HuH-7 (cell line): ENCODE results near the gene CACNA1A.

Experiments
- DNase-seq: peaks from one replicate; pipeline ENCODE4 v3.0.0; 2011; ENCODE audit warnings: low spot score

The CACNA1A gene

DNA sequence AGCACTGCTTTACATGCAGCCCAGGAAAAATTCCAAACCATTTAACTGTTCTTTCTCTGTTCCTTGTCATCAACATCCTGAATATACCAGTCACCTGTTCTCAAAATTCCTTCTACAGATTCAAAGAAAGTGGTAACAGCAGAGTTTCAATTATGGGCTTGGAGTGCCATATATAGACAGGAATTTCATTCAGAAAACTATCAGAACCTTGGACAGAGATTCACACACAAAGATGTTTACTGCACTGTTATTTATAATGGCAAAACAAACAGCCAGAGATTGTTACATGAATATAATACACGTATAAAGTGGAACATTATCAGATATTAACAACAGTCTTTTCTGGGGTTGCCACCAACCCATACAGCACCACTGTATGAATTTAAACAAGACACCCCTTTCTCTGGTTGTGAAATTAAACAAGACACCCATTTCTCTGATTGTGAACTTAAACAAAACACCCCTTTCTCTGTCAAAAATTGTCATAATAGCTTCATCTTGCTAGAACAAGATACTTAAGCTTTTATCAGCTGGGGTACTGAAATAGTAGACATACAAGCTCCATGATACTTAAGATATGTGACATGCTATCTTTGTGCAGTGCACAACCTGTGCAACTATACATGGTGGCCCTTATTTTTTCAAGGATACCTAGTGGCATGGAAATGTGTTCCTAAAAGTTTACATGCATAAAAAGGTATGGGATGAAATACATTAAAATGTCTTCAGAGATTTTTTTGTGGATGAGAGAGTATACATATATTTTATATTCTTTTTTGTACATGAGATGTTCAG lies 12.6 kb downstream of the CACNA1A start:
- DNase-seq: no peak

DNA sequence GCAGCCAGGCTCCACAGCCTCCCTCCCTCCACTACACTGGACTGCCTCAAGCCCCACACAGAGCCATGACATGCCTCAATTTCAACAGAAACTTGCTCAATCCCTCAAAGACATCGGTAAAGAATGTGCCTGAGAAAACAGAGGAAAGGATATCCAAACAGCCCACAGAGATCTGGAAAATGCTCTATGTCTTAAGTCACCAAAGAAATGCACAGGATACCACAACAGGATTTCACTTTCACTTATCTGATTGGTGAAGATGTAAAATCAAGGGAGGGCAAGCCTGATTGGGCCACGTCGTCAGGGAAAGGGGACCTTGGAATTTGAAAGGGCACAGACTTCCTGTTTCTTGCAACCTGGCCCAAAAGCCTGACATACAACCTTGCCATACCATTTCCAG lies 14.2 kb downstream of the CACNA1A start:
- DNase-seq: no peak

DNA sequence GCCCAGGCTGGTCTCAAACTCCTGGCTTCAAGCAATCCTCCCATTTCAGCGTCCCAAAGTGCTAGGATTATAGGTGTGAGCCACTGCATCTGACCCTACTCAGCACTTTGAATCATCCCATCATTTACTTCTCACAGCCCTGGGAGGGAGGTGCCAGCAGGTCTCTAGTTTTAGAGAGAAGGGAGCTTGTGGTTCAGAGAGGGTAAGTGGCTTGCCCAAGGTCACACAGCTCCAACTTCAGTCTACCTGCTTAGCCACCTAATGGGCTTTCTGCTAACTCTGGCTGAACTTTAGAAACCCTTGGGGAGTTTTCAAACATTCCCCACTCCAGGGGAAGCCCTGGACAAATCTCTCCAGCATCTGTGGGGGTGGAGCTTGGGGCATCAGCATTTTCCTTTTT lies 18.3 kb downstream of the CACNA1A start:
- no peak for DNase-seq

DNA sequence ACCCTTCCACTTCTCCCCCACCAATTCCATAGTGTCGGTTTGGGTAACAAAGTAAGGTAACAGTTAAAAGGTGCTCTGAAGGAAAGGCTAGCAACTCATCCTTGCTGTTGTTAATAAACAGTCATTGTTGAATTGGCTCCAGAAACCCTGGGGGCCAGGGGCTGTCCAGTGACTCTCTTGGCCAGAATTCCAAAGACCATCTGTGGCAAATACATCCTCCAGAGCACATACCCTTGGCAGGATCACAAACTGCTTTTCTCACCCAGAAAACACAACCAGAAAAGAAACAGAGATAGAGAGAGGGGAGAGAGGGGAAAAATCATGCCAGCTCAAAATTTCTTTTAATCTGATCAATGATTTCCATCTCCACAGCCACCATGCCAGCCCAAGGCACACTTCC lies 22.1 kb downstream of the CACNA1A start:
- DNase-seq: no peak

DNA sequence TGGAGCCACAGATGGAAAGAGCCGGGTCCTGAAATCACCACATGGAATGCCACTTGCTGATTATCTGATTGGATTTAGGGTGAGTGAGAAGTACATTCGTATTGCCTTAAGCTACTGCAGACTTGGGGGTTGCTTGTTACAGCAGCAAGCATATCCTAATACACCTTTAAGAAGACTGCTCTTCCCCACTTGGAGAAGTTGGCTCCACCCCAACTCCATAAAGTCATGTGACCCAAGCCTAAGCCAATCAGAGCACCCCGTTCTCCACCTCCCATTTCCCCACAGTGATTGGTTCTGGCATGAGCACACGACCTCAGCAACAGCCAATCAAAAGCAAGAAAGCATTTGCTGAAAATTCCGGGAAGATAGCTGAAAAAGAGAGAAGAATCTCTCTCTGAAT lies 23.1 kb downstream of the CACNA1A start:
- DNase-seq: no peak

DNA sequence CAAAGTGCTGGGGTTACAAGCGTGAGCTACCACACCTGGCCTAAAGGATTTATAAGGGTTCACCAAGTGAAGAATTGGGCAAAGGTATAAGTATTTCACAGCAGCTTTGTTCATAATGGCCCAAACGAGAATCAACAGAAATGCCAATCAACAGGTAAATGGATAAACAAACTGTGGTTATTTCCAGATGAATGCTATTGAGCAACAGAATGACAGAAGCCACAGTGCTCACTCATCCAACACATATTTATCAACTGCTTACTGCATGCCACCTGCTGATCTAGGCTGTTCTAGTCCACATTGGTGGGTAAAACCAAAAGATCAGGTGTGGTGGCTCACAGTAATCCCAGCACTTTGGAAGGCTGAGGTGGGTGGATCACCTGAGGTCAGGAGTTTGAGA lies 27.7 kb downstream of the CACNA1A start:
- DNase-seq: no peak

DNA sequence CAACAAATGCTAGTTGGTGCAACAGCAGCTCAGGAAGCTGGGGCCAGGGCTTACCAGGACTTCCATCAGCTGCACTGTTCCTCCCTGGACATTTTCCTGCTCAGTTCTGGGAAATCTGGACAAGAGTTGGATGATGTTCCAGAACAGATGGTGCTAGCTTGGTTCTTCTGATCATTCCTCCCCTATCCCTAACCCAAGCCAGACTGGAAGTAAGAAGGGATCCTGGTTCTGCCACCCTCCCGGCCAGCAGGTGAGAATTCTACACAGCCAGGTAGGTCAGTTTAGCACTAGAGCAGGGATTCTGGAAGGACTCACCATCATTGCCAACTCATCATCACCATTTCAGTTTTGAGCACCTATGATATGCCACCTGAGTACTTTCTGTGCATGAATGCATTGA lies 30.2 kb downstream of the CACNA1A start:
- no peak for DNase-seq

DNA sequence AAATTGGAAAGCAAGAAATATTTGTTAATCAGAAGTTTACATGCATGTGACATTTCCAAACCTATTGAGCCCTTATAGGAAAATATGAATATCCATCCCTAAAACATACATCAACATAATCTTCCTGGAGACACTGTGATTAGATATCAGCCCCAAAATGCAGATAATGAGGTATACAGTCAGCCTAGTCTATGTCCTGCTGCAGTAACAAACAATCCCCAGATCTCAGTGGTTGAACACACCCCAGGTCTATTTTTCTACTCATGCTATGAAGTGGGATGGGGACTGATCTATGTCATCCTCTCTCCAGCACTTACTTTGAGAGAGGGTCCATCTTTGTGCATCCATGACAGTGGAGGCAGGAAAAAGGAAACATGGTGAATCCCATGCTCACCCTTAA lies 31.2 kb downstream of the CACNA1A start:
- DNase-seq: no peak

DNA sequence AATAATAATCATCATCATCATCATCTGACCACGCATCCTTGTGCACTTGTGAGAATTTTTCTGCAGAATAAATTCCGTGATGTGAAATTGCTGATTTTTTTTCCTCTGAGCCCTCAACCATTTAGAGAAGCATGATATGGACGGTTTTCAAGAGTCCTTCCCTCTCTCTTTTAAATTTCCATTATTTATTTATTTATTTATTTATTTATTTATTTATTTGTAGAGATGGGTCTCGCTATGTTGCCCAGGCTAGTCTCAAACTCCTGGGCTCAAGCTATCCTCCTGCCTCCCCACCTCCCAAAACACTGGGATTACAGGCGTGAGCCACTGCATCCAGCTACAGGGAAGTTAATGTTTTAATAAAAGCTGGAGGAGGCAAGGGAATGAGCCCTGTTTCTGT lies 39.6 kb downstream of the CACNA1A start:
- no peak for DNase-seq

DNA sequence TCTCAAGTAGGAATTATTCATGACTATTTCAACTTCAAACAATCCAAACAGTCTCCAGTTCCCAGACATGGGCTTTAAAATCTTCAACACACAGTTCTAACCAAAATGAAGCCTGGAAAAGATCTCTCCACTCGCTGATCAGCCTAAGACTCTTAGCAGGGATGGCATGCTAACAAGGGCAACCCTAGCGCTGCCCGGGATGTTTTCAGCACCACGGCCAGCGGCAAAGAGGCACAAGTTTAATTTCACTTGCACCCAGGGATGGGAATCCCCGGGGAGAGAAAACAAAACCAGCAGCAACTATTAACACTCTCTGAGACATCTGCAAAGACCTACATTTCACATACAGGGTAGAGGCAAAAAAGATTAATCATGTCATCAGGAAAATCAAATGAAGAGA lies 43.0 kb downstream of the CACNA1A start:
- peak; percentile 20 for DNase-seq

DNA sequence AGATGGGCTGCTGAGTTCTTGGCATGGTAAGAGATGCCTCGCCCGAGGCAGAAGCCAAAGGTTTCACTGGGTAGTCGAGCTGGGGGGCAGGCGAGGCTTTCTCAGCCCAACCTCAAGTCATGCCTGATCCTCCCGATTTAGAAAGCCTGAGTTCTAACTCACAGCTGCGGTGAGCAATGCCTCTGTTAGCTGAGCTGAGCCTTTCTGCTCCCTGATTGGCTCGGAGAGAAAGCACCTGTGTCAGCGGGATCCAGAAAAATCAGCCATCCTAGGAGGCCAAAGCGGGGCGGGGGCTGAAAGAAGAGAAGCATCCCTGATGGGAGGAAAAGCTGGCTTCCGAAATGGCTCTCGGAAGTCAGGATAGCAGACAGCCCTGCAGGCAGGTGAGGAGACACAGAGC lies 44.7 kb downstream of the CACNA1A start:
- no peak for DNase-seq

DNA sequence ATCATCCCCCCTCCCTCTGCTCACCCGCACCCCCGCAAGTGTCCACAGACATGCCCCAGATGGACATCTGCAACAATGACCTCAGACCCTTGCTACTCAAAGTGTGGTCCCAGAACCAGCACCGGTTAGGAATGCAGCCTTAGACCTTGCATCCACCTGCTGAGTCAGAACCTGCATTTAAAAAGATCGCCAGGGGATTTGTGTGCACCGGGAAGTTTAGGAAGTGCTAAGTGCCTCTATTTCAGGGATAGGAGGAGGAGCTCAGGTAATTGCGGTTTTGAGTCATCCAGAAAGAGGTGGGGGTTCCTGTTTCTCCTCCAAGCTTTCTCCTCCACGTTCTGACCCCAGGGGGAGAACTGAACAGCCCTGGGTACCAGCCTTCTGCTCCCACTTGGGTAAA lies 46.2 kb downstream of the CACNA1A start:
- no peak for DNase-seq

DNA sequence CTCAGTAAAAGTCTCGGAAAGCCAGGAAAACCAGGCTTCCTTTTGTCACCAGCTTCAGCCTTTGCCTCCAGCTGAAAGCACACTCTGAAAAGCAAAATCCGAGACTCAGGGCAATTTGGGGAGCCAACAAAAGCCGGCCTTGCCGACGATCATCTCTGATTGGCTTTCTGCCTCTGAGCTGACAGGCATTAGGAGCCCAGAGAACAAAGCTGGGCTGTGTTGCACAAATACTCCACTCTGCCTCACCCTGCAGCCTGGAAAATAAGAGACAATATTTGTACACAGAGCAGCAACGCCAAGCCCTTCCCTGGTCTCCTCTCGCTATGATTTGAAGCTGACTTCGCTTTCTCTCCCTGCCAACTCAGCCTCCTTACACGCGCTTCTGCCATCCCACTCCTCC lies 46.9 kb downstream of the CACNA1A start:
- no peak for DNase-seq

DNA sequence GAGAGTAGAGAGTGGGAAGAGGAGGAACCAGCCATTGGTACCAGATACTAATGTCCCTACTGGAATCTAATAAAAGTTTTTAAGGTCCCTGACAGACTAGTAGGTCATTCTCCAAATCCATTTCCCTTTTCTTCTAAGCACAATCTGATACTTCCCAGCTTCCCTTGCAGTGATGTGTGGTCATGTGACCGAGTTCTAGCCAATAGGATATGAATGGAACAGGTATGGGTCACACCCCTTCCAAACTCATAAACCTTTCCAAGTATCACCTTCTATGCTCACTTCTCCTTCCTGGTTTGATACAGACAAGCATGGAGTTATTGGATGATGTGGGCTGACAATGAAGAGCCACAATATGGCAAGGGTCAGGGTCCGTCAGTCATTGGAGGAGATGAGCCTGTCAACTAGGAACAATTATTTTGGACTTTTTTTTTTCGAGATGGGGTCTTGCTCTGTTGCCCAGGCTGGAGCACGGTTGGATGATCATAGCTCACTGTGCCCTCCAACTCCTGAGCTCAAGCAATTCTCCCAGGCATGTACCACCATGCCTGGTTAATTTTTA lies 54.8 kb downstream of the CACNA1A start:
- no peak for DNase-seq

DNA sequence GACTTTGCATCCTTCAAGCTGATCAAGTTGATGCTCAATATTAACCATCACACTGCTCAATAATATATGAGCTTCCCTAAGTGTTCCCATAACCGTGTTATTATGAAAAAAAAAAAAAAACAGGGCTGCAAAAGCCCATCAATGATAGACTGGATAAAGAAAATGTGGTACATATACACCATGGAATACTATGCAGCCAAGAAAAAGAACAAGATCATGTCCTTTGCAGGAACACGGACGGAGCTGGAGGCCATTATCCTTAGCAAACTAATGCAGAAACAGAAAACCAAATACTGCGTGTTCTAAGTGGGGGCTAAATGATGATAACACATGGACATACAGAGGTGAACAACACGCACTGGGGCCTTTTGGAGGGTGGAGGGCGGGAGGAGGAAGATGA lies 58.3 kb downstream of the CACNA1A start:
- no peak for DNase-seq

DNA sequence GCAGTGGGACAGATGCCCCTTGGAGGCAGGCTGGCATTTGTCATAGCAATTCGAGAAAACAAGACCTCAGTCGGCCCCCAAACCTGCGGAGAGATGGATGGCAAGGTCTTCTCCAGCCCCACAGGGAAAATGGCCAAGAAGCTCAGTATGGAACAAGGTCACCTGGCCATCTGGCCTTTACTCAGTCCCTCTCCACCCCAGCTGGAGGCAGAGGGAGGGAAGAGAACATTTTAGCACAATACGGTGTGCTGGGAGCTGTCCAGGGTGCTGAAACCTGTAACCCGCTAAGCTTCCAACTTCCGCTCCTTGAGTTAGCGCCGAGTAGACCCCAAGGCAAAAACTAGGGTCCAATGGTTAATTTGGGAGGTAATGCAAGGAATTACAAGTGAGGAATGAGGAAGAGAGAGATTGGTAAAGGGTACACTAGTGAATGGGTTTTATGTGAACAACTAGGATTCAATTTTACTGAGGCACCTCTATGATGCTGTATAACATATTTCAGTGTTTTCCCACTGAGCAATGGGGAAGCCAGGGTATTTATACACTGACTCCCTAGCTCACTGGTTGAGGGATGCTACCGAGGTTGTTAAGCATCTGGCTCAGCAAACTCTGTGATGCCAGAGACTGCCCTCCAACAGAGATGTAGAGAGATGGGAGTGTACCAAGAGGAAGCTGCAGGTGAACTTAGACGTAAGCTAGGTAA lies 64.3 kb downstream of the CACNA1A start:
- DNase-seq: peak; percentile 37

DNA sequence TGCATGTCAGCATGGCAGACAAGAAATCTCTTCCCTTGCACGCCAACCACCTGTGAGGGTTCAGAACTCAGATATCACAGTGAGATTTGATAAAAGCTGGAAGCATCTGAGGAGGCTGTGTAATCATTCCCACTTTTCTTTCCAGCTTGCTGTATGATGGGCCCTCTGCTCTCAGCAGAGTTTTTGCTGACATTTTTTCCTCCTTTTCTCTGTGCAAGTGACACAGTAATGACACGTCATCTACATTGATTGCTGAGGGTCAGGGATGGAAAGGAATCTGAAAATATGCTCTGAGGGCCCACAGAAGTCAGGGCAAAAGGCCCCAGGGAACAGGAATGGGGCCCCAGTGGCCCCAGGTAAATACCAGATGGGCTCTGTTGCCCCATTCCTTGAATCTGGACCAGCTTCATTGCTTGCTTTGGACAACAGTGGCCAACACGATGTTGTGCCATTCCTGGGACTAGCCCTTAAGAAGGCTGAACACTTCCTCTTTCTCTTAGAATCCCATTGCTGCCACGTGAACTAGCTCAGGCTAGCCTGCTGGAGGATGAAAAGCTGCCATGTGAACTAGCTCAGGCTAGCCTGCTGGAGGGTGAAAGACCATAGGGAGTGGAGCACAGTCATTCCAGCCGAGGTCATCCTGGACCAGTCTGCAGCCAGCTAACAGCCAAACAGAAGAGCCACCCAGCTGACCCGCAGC lies 68.2 kb downstream of the CACNA1A start:
- DNase-seq: no peak

DNA sequence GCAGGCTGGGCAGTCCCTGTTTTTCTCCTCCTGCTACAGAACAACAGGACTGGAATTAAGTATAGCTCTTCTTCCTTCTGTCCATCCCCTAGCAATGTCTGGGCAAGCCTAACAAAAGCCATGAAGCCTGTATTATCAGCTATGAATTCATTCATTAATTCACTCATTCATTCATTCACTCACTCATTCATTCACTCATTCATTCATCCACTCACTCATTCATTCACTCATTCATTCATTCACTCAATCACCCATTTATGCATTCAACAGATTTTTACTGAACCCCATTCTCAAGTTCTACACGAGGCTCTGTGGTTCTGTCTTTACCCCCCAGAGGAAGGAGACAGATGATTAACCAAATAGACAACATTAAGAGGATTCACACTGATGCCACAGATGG lies 69.9 kb downstream of the CACNA1A start:
- DNase-seq: no peak

DNA sequence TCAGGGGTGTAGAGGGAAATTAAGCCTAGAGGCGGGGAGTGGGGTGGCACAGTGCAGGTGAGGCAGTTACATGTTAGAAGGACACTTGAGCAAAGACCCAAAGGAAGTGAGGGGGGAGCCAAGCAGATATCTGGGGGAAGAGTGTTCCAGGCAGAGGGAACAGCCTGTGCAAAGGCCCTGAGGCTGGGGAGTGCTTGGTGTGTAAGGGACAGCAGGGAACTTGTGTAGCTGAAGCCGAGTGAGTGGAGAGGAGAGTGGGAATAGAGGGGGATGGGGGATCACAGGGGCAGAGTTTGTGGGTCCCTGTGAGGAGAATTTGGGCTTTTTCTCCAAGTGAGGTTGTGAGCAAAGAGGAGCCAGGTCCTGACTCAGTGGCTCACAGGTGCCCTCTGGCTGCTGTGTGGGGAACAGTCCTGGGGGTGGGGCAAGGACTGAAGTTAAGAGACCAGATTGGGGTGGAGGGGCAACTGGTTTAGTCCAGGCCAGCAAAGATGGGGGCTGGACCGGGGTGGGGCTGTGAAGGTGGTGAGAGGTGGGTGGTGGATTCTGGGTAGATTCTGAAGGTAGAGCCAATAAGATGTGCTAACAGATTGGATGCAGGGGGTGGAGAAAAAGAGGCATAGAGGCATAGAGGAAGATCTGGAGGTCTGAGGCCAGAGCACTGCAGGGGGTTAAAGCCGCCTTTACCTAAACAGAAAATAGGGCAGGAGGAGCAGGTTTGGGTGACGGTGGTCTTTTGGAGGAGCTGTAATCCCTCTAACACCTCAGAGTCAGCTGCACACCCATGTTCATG lies 75.3 kb downstream of the CACNA1A start:
- peak; percentile 34 for DNase-seq

DNA sequence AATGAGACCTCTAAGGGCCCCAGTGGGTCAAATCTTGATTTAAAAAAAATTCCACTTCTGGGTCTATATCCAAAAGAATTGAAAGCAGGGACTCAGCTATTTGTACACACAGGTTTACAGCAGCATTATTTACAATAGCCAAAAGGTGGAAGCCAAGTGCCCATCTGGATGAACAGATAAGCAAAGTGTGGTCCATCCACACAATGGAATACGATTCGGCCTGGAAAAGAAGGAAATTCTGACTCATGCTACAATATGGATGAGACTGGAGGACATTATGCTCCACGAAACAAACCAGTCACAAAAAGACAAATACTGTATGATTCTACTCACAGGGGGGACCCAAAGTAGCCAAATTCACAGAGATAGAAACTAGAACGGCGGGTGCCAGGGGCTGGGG lies 76.7 kb downstream of the CACNA1A start:
- DNase-seq: no peak

DNA sequence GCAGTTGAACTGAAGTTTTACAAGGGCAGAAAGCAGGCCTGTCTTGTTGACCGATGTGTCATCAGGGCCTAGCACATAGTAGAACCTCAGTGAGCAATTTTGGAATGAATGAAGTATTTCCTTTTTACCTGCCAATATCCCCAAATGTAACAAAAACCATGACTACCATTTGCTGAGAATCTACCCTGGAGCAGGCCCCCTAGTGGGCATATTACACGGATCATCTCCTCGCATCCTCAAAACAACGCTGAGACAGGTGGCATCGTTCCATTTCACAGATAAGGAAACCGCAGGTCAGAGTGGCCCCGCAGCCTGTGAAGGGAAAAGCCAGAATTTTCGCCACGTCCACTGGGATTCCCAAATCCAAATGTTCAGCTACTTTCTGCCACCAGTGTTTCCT lies 77.9 kb downstream of the CACNA1A start:
- DNase-seq: peak; percentile 22
